ENCODE measurements around the gene SEMA7A. TPM values are rescaled to one million over a fixed set of nuclear protein-coding genes. Genes with fewer than 3 reads are reported as not detected.
"Not testable (repeated sequence)": the region's sequence is repeated elsewhere in the genome, so short reads cannot be mapped to it uniquely, and the experiment has no call there.

The SEMA7A gene
- polyA plus RNA-seq, 4 donors: 6.6 to 7.9 (median 7.4) TPM

GRCh38 chr15:74400915-74401757 lies 32.6 kb downstream of the SEMA7A start:
- no peak for DNase-seq (ENCODE audit: low read depth in 4 of 4, low spot score in 3 of 4)

- DNase-seq (ENCODE audit: low read depth in 4 of 4, low spot score in 3 of 4): no peak
These were observed 33.4 kb downstream of the SEMA7A start for GRCh38 chr15:74400313-74400860.

DNA sequence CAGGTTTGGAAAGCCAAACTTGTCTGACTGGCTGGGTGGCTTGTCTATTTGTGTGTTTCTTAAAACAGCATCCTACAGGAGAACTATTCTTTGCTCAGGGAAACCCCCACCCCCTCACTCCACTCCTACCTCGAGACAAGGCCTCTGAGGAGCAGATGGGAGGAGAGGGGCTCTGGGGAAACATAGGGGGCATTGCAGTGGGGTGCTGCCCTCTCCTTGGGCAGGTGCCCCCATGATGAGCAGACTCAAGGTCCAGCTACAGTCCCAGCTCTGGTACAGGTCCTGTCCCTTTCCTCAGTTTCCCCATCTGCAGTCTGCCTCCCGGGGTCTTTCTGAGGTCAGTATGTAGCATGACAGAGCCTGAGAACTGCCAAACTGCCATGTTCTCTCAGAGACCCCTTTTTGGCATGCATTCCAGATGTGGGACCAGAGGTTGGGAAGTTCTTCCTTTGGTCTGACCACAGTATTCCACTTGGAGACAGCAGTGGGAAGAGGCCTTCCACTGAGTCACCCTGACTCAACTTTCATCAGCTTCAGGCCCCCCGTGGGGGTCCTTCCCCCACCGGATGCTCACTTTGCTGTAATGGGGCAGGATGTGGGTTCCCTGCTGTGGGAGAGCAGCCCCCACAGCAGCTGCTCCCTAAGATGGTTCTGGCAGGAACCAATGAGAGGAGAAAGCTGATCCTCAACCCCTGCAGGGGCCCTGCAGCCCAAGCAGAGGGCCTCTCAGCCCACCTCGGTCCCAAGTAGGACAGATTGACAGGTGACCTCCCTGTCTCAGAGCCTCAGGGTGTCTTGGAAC lies 34.0 kb downstream of the SEMA7A start:
- no peak for DNase-seq (ENCODE audit: low read depth in 4 of 4, low spot score in 3 of 4)

GRCh38 chr15:74399100-74399499 lies 34.7 kb downstream of the SEMA7A start:
- no peak for DNase-seq (ENCODE audit: low read depth in 4 of 4, low spot score in 3 of 4)

- no peak for DNase-seq (ENCODE audit: low read depth in 4 of 4, low spot score in 3 of 4)
These were observed 35.6 kb downstream of the SEMA7A start for GRCh38 chr15:74398183-74398582.

DNA sequence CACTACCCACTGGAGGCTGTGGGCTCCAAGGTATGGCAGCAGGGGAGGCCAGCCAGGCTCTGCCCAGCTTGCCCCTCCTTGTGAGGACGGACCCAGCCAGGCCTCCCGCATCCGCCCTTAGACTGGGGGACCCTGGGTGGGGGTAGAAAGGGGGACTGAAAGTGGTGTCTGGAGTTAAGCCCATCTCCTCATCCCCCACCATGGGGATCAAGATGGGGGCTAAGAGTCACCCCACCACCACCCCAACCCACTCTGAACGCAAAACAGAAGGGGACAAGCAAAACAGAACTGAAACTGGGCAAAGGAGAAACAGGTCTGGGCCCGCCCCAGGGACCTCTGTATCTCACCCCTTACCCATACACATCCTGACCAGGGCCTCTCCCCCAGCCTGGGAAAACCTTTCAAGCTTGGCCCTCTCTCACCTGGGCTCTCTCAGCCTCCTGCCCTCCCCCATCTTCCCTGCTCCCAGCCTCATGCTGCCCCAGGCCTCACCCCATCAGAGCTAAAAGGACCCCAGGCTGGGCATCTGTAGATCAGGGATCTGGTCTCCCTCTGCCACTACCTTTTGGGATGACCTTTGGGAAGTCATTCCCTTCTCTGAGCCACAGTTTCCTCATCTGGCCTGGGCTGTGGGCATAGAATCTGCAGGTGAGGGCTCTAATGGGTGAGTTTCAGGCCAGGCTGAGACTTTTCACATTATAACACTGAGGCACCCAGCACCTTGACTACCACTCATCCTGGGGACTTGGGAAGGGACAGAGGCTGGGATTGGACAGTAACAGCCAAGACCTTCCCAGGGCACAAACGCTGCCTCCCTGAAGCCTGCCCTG lies 36.3 kb downstream of the SEMA7A start:
- DNase-seq (ENCODE audit: low read depth in 4 of 4, low spot score in 3 of 4): no peak

DNA sequence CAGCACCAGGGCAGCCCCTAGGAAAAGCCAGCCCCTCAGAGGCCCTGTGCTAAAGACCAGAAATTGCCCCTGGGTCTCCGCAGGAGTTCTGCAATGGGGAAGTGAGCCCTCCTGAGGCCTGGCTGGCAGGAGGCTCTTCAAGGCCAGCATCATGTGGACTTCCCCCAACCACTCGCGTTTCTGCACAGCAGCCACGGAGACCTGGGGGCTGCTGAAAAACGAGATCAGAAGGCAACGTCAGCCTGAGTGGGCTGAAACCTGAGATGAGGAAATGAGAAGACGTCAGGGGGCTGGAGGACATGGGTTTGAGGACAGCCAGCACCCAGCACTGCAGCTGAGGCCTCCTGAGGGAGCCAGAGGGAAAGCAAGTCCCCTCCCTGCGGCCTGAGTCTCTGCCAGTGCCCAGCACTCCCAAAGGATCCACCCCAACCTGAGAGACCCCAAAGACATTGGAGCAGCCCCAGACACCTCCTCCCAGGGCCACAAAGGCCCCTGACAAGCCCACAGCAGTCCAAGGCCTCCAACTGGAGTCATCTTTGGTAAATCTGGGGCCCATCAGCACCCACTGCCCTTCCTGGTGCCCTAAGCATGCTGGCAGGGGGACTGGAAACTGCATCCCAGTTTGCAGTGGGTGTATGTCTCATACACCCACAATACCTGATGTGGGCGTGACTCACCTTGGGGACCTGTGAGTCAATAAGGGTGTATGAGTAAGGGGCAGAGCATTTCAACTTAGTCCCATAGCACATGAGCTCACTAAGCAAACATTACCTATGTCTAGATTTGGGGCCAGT lies 37.1 kb downstream of the SEMA7A start:
- no peak for DNase-seq (ENCODE audit: low read depth in 4 of 4, low spot score in 3 of 4)

DNA sequence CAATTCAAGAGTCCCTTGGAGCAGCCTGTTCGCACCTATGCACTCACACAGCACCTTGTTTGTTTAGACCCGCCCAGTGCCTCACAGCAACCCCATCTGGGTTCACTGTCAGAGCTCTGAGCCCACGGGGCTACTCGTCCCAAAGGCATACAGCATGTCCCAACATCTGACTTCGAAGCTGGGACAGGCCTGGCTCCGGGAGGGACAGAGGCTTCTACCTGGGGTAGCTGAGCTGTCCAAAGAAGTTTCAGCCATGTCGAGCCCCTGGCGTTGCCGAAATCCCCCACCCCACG lies 37.7 kb downstream of the SEMA7A start:
- DNase-seq (ENCODE audit: low read depth in 4 of 4, low spot score in 3 of 4): no peak

- DNase-seq (ENCODE audit: low read depth in 4 of 4, low spot score in 3 of 4): no peak
These were observed 38.2 kb downstream of the SEMA7A start for GRCh38 chr15:74395319-74396145.

DNA sequence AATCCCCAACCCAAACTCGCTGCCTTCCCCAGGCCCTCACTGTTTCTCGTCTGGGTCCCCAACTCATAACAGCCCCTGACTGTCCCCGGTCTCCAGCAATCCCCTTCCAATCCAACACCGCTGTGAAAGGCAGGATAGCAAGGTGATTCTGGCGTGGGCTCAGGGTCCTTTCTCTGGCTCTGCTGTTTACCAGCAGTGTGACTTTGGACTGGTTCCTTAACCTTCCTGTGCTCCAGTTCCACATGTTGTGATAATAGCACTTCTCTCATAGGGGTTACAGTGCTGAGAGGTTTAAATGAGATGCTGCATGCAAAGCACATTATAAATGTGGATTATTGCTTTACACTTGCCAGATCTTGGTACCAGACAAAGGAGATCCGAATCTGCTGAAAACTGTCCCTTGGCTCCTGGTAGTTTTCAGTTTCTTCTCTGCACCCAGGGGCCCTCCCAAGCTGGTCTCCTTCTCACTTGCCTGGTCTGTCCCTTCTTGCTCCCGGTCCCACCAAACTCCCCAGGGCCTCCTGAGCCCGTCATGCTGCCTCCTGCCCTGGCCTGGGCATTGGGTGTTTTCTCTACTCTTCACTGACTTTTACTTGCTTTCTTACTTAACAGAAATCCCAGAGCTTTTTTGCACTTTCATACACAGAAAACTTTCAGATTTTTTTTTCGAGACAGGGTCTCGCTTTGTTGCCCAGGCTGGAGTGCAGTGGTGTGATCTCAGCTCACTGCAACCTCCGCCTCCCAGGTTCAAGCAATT lies 39.5 kb downstream of the SEMA7A start:
- DNase-seq (ENCODE audit: low read depth in 4 of 4, low spot score in 3 of 4): no peak

GRCh38 chr15:74393423-74393822 lies 40.3 kb downstream of the SEMA7A start:
- no peak for DNase-seq (ENCODE audit: low read depth in 4 of 4, low spot score in 3 of 4)

DNA sequence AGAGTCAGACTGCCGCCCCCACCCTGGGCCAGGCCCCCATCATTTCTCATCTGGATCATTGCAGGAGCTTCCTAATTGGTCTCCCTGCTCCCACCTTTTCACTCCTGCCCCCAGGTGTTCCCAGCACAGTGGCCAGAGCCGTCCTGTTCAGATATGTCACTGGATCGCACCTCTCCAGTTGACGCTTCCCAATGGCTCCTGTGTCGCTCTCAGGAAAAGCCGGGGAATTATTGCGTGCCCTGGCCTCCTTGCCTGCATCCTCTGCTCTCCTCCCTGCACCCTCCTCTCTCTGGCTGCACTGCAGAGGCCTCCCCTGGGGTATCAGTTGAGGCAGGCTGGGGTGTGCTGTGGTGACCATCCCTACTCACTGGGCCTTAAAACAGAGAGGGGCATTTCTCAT lies 40.9 kb downstream of the SEMA7A start:
- no peak for DNase-seq (ENCODE audit: low read depth in 4 of 4, low spot score in 3 of 4)

DNA sequence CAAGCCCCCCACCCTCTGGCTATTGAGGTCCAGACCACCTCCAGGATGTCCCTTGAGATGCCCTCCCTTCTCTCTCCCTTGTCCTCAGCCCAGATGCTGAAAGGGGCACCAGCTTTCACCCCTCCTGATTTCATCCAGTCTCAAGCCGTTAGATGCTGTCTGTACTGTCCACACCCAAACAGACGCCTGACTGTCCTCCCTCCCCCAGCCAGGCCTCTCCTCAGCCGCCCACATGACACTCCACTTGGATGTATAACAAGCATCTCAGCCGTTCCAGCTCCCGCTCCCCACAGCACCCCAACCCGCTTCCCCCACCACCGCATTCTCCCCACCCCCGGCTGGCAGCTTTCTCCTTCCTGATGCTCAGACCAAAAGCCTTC lies 41.3 kb downstream of the SEMA7A start:
- no peak for DNase-seq (ENCODE audit: low read depth in 4 of 4, low spot score in 3 of 4)

GRCh38 chr15:74391582-74392450 lies 41.9 kb downstream of the SEMA7A start:
- no peak for DNase-seq (ENCODE audit: low read depth in 4 of 4, low spot score in 3 of 4)

GRCh38 chr15:74390647-74391288 lies 43.0 kb downstream of the SEMA7A start:
- no peak for DNase-seq (ENCODE audit: low read depth in 4 of 4, low spot score in 3 of 4)

- not testable (repeated sequence) for DNase-seq (ENCODE audit: low read depth in 4 of 4, low spot score in 3 of 4)
These were observed 43.6 kb downstream of the SEMA7A start for GRCh38 chr15:74390049-74390646.

Measured in right renal pelvis (tissue), 4 donors.